ENCODE data around the gene PTPDC1. TPM values are rescaled to one million over a fixed set of nuclear protein-coding genes. Genes with fewer than 3 reads are reported as not detected.

PTPDC1 gene
- total RNA-seq, 4 donors from 2014 or later: 10.6 to 33.6 (median 21.6) TPM

DNA sequence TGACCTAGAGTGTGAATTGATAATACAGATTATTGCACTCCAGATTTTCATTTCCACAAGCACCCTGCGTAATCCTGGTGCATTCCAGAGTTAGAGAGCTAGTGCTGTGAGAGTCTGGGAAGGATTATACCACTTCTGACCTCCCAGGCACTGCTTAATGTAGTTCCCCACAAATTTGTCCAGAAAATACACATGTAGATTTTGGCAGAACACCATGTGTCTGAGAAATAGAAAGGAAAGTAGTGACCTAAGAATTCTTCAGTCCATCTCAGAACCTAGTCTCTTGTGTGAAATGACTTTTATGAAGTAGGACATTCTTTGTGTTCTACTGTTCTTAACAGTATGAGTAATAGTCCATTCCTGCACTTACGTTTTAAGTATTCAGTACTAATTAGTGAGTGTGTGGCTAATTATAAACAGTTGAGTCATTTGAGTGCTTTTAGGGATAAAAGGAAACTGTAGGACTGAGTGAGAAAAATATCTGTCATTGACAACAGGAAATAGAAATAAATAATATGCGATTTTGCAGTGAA is 27.8 kb upstream of the PTPDC1 start:
- Histone ChIP-seq H3K4me1 (peaks cover 0 to 32% (median 3%) of the 10 kb centered on the region in 3 donors), H3K36me3 (peaks cover 0 to 13% of the 10 kb centered on the region in 2 donors), H3K27ac (peak overlapping the region; percentile 50 to 77 (median 60)), H3K27me3 (no peaks in the 10 kb centered on the region), H3K9me3 (peaks cover 0 to 5% (median 0%) of the 10 kb centered on the region in 3 donors), H3K4me3 (no peak overlapping the region)
- 3 to 7% methylated on average over 3 of the region's 3 CpGs for WGBS, 2 donors (ENCODE audit: low coverage in 1 of 2)
- peak; percentile 81 for ATAC-seq
- TF ChIP-seq POLR2A (IDR thresholded peaks at IDR 0.05) (no peak), POLR2AphosphoS5 (IDR thresholded peaks at IDR 0.05) (no peak), EP300 (IDR thresholded peaks at IDR 0.05) (no peak)
- TF ChIP-seq, protein P1, sequence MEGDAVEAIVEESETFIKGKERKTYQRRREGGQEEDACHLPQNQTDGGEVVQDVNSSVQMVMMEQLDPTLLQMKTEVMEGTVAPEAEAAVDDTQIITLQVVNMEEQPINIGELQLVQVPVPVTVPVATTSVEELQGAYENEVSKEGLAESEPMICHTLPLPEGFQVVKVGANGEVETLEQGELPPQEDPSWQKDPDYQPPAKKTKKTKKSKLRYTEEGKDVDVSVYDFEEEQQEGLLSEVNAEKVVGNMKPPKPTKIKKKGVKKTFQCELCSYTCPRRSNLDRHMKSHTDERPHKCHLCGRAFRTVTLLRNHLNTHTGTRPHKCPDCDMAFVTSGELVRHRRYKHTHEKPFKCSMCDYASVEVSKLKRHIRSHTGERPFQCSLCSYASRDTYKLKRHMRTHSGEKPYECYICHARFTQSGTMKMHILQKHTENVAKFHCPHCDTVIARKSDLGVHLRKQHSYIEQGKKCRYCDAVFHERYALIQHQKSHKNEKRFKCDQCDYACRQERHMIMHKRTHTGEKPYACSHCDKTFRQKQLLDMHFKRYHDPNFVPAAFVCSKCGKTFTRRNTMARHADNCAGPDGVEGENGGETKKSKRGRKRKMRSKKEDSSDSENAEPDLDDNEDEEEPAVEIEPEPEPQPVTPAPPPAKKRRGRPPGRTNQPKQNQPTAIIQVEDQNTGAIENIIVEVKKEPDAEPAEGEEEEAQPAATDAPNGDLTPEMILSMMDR (IDR thresholded peaks at IDR 0.05): no peak

DNA sequence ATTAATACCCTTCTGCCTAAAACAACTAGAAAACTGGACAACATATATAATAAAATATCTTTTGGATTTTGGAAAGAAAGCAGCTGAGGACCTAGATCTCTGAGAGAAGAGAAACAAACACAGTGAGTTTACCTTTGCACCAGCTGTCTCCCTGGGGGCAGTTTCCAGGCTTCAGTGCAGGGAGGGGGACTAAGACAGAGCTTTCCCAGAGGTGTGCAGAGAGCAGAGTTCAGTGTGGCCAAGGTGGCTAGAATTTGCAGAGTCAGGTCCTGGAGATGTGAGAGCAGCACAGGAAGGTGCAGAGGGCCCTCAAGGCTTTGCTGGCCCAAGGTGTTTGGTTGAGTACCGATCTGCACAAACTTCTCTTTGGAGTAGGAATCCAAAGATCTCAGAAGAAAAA is 26.3 kb upstream of the PTPDC1 start:
- no peaks in the 10 kb centered on the region for H3K27me3 ChIP-seq
- H3K4me1 ChIP-seq: peaks cover 0 to 32% (median 3%) of the 10 kb centered on the region in 3 donors
- peaks cover 0 to 10% (median 0%) of the 10 kb centered on the region in 3 donors for H3K9me3 ChIP-seq
- H3K36me3 ChIP-seq: peaks cover 0 to 15% of the 10 kb centered on the region in 2 donors
- no peak for TF ChIP-seq POLR2A (IDR thresholded peaks at IDR 0.05)
- no peak for TF ChIP-seq EP300 (IDR thresholded peaks at IDR 0.05)
- TF ChIP-seq POLR2AphosphoS5 (IDR thresholded peaks at IDR 0.05): no peak
- TF ChIP-seq, protein P1 (IDR thresholded peaks at IDR 0.05): no peak
- no peak overlapping the region for H3K27ac ChIP-seq
- WGBS, 2 donors (ENCODE audit: low coverage in 1 of 2): 89 to 100% methylated on average over 1 of the region's 1 CpG
- no peak overlapping the region for H3K4me3 ChIP-seq
- no peak for ATAC-seq

DNA sequence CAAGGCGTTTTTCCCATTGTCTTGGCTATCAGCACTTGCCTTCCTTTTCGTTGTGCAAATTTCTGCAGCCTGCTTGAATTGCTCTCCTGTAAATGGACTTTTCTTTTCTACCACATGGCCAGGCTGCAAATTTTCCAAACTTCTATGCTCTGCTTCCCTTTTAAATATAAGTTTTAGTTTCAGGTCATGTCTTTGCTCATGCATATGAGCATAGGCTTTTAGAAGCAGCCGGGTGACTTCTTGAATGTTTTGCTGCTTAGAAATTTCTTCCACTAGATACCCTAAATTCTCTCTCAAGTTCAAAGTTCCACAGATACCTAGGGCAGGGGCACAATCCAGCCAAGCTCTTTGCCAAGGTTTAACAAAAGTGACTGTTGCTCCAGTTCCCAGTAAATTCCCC is 22.4 kb upstream of the PTPDC1 start:
- WGBS, 2 donors (ENCODE audit: low coverage in 1 of 2): 92 to 100% methylated on average over 1 to 3 of the region's 3 CpGs
- TF ChIP-seq POLR2AphosphoS5 (IDR thresholded peaks at IDR 0.05) (no peak), POLR2A (IDR thresholded peaks at IDR 0.05) (no peak)
- TF ChIP-seq, protein P1 (IDR thresholded peaks at IDR 0.05): no peak
- ATAC-seq: no peak

DNA sequence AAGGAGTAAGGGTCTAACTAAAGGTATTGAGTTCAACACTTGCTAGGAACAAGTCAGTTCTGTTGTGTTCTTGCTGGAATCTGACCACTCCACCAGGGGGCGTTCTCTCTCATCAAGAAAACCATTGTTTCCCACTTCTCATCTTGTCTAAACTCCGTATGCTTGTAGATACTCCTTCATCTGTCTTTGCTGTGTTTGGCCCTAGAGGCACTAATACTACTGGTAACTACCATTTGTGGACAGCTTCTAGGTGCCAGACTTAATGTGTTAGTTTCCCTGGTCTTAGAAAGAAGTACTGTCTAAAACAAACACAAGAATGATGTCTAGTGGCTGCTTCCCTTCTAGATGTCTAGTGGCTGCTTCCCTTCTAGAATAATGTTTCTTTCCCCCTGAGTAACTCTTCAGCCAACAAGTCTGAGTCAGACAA is 18.7 kb upstream of the PTPDC1 start:
- no peaks in the 10 kb centered on the region for H3K27me3 ChIP-seq
- H3K4me3 ChIP-seq: no peak overlapping the region
- TF ChIP-seq, protein P1 (IDR thresholded peaks at IDR 0.05): peak; percentile 79 to 91 (median 88)
- no peak for TF ChIP-seq EP300 (IDR thresholded peaks at IDR 0.05)
- 0% methylated on average over 2 of the region's 2 CpGs for WGBS, 2 donors (ENCODE audit: low coverage in 1 of 2)
- H3K9me3 ChIP-seq: peaks cover 0 to 10% (median 0%) of the 10 kb centered on the region in 3 donors
- H3K36me3 ChIP-seq: peaks cover 0 to 39% of the 10 kb centered on the region in 2 donors
- peaks cover 0 to 9% (median 4%) of the 10 kb centered on the region in 3 donors for H3K4me1 ChIP-seq
- H3K27ac ChIP-seq: peak overlapping the region in 2 of 4 donors; percentile 3 to 38
- ATAC-seq: peak; percentile 79

More for the DNA sequence above, 22.4 kb upstream of the PTPDC1 start:
- H3K27ac ChIP-seq: no peak overlapping the region
- peaks cover 0 to 15% of the 10 kb centered on the region in 2 donors for H3K36me3 ChIP-seq
- H3K9me3 ChIP-seq: peaks cover 0 to 10% (median 0%) of the 10 kb centered on the region in 3 donors
- no peaks in the 10 kb centered on the region for H3K27me3 ChIP-seq
- no peak overlapping the region for H3K4me3 ChIP-seq
- peaks cover 0 to 16% (median 4%) of the 10 kb centered on the region in 3 donors for H3K4me1 ChIP-seq

DNA sequence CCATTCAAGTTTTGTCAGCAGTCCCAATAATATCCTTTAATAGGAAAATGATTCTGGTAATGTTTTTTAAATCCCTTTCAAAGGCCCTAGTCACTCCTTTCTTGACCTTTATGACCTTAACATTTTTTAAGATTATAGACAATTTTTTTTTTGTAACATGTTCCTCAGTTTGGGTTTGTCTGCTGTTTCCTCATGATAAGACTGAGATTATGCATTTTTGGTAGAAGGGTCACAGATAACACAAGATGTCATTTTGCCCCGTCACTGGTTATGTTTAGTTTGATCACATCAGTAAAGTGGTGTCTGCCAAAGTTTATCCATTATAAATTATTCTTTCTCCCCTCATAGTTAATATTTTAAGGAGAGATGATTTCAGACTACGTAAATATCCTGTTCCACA is 16.0 kb upstream of the PTPDC1 start:
- WGBS, 2 donors (ENCODE audit: low coverage in 1 of 2): 86% methylated on average over 2 of the region's 2 CpGs
- Histone ChIP-seq H3K36me3 (peaks cover 0 to 49% of the 10 kb centered on the region in 2 donors), H3K4me3 (no peak overlapping the region), H3K27ac (no peak overlapping the region), H3K4me1 (peaks cover 0 to 9% (median 4%) of the 10 kb centered on the region in 3 donors), H3K27me3 (no peaks in the 10 kb centered on the region), H3K9me3 (no peaks in the 10 kb centered on the region)
- TF ChIP-seq, protein P1 (IDR thresholded peaks at IDR 0.05): no peak
- no peak for TF ChIP-seq POLR2AphosphoS5 (IDR thresholded peaks at IDR 0.05)
- no peak for TF ChIP-seq EP300 (IDR thresholded peaks at IDR 0.05)
- TF ChIP-seq POLR2A (IDR thresholded peaks at IDR 0.05): no peak
- no peak for ATAC-seq

Measured in gastroesophageal sphincter (tissue), 4 donors.